Measurements from ENCODE around the gene SASH1.

Gene SASH1

GRCh38 chr6:148524976-148525375, 182.3 kb downstream of the SASH1 start:
- DNase-seq, result no peak

- DNase-seq, result no peak
These were observed 182.8 kb downstream of the SASH1 start for GRCh38 chr6:148525453-148525852.

GRCh38 chr6:148526145-148526544, 183.5 kb downstream of the SASH1 start:
- no peak for DNase-seq

GRCh38 chr6:148528292-148528691, 185.7 kb downstream of the SASH1 start:
- DNase-seq, result no peak

- no peak for DNase-seq
These were observed 186.4 kb downstream of the SASH1 start for GRCh38 chr6:148529010-148529409.

GRCh38 chr6:148530394-148530953, 187.8 kb downstream of the SASH1 start:
- DNase-seq, result no peak

GRCh38 chr6:148530976-148531375, 188.3 kb downstream of the SASH1 start:
- no peak for DNase-seq

- no peak for DNase-seq
These were observed 190.1 kb downstream of the SASH1 start for GRCh38 chr6:148532698-148533097.

- DNase-seq, result no peak
These were observed 190.9 kb downstream of the SASH1 start for GRCh38 chr6:148533309-148534107.

GRCh38 chr6:148534871-148535270, 192.2 kb downstream of the SASH1 start:
- DNase-seq, result no peak

- DNase-seq, result no peak
These were observed 192.7 kb downstream of the SASH1 start for GRCh38 chr6:148535381-148535780.

GRCh38 chr6:148535976-148536375, 193.3 kb downstream of the SASH1 start:
- no peak for DNase-seq

- DNase-seq, result no peak
These were observed 195.9 kb downstream of the SASH1 start for GRCh38 chr6:148538261-148539190.

GRCh38 chr6:148543540-148543939, 200.9 kb downstream of the SASH1 start:
- no peak for DNase-seq

GRCh38 chr6:148544421-148544820, 201.8 kb downstream of the SASH1 start:
- DNase-seq, result no peak

GRCh38 chr6:148545901-148546300, 203.3 kb downstream of the SASH1 start:
- no peak for DNase-seq

GRCh38 chr6:148547110-148547509, 204.5 kb downstream of the SASH1 start:
- DNase-seq, result no peak

GRCh38 chr6:148548065-148548748, 205.6 kb downstream of the SASH1 start:
- DNase-seq, result no peak

- no peak for DNase-seq
These were observed 206.1 kb downstream of the SASH1 start for GRCh38 chr6:148548749-148549140.

GRCh38 chr6:148550569-148550968, 207.9 kb downstream of the SASH1 start:
- DNase-seq, result no peak

- DNase-seq, result no peak
These were observed 208.6 kb downstream of the SASH1 start for GRCh38 chr6:148551226-148551625.

- no peak for DNase-seq
These were observed 213.8 kb downstream of the SASH1 start for GRCh38 chr6:148556410-148556809.

GRCh38 chr6:148557796-148558321, 215.2 kb downstream of the SASH1 start:
- no peak for DNase-seq
